ENCODE results near the gene CYBA. TPM values are rescaled to one million over a fixed set of nuclear protein-coding genes. Genes with fewer than 3 reads are reported as not detected.

Gene CYBA
- total RNA-seq, 1 experiment from 2014 or later: not detected

DNA sequence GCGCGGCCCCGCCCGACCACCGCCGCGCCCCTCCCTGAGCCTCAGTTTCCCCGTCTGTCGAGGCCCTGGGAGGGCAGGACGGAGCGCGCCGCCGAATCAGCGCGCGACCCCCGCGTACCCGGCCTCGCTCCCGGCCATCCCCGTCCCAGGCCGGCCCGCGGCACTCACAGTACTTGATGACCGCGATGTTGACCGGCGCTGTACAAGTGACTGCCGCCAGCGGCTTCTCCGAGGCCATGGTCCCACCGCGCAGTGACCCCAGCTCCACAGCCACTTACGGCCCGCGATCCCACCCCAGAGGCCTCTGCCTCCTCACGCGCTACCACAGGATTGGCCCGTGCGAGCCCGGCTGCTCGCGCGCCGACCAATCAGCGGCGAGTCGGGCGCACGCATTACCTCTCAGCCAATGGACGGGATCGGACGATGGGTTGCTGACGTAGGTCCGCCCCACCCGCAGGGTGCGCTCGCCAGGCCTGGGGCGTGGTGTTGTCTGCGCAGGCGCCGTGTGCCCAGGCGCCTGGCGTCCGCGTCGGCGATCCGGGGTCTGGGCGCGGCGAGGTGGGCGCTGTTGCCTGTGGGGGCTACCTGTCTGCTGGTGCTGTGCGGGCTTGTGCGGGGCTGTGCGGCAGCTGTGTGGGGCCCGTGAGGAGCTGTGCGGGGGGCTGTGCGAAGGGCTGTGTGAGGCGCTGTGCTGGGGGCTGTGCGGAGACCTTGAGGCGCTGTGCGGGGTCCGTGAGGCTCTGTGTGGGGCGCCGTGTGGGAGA, 12.2 kb upstream of the CYBA start, which contains the start of gene MVD:
Gene MVD, minus strand, starts transcription at position 249 of the 764 bp plus-strand sequence. Its CDS starts 11 bp downstream, at position 238.
- DNase-seq (ENCODE audit: low read depth): peak; percentile 97

DNA sequence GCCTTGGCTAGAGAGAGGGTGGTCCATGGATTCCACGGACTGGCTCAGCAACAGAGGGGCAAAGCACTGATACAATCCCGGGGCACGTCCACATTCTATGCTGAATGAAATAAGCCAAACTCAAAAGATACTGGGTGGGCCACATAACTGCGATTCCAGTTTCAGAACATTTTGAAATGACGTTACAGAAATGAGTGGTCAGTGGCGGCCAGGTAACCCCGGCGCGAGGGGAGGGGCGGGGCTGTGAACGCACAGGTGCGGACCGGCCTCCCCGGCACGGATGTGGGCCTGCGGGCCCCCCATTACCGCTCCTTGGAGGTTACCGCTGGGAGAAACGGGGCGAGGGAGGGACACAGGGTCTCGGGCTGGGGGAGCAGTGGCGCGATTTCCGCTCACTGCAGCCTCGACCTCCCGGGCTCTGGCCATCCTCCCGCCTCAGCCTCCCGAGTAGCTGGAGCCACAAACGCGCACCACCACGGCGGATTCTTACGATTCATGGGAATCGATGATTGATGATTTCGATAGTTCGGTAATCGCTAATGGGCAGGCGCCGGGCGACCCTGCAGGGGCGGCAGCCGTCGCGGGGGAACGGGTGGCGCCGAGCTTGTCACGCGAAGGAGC, 11.5 kb upstream of the CYBA start:
- no peak for DNase-seq (ENCODE audit: low read depth)

DNA sequence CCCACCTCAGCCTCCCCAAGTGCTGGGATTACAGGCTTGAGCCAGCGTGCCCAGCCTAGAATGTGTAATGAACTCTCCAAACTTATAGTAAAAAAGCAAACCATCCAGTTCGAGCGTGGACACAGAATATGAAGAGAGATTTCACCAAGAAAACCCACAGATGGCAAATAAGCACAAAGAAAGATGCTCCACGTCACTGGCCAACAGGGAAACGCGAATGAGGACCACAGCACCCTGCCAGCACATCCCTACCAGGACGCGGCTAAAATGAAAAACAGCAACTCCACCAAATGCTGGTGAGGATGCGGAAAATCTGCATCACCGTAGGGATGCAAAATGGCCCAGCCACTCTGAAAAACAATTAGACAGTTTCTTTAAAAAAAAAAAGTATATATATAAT, 10.6 kb upstream of the CYBA start:
- DNase-seq (ENCODE audit: low read depth): no peak

DNA sequence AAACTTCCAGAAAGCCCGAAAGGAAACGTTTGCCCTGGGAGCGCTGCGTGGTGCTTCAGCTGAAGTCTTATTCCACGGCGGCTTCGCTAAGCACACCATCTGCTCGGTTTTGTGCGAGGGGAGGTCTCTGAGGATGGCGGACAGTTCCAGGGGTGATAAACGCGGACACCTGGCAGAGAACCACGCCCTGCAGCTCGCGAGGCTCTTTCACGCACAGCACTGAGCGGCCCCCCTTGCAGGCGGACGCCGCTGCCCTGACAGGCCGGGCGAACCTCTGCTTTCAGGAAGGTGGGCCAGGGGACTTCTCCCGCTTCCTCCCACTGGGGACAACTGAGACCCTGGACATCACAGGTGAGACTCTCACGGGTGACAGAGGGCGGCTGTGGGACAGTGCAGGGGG, 8.3 kb upstream of the CYBA start:
- no peak for DNase-seq (ENCODE audit: low read depth)

DNA sequence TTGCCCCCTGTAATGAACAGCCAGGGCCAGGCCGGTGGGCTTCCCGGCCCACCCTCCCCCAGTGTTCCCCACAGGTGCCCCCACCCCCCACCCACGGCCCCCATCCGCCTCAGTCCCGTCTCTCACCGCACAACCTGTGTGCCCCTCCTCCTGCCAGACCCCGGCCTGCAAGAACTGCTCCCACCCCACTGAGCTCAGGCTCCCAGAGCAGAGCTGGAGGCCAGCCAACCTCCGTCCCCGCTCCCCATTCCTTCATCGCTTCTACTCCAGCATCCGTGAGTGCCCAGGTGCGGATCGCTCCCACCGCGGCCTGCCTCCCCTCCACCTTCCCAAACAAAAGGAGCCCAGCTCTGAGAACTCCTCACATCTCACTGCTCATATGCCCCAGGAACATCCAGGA, 7.9 kb upstream of the CYBA start:
- no peak for DNase-seq (ENCODE audit: low read depth)

DNA sequence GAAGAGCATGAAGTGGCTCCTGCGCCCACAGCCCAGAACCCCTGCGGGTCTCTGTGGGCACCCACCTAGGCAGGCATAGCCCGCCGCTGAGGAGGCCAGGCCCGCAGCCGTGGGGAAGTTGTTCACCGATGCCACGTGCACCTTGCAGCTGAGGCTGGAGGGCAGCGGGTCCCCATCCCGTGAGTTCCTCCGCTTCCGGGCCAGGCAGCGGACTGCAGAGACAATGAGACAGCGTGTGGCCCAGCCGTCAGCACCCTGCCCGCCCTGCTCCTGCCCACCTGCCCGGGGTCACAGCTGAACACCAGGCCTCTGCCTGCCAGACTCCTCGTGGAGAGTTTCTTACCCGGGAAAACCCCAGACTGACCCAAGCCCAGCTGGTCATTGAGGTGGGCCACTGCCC, 6.5 kb upstream of the CYBA start:
- no peak for DNase-seq (ENCODE audit: low read depth)

DNA sequence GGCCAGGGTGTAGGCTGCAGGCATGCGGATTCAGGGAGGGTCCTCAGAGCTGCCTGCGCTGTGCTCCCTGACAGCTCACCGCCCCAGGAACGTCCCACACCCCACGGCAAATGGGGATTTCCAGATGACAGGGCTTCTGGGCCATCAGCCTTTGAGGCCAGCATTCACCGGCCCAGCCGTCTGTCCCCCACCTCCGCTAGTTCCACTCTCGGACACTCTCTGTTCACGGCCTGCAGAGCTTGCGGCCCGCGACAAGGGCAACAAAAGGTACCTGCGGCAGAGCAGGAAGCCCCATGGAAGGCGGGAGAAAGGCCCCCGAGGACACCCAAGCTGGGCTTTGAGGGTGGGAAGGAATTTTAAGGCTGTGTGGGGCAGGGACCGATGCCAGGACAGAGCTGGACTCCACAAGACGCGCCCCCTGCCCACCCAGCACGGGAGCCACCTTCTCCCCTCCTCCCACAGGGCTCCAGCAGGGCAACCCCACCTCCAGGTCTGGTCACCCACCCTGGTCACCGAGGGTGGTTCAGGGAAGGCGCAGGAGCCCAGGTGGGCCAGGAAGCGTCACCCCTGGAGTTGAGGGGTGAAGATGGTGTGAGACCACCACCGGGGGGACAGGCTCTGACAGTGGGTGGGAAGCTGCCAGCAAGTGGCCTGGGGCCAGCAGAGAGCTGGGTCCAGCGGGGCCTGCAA, 5.6 kb upstream of the CYBA start:
- no peak for DNase-seq (ENCODE audit: low read depth)

DNA sequence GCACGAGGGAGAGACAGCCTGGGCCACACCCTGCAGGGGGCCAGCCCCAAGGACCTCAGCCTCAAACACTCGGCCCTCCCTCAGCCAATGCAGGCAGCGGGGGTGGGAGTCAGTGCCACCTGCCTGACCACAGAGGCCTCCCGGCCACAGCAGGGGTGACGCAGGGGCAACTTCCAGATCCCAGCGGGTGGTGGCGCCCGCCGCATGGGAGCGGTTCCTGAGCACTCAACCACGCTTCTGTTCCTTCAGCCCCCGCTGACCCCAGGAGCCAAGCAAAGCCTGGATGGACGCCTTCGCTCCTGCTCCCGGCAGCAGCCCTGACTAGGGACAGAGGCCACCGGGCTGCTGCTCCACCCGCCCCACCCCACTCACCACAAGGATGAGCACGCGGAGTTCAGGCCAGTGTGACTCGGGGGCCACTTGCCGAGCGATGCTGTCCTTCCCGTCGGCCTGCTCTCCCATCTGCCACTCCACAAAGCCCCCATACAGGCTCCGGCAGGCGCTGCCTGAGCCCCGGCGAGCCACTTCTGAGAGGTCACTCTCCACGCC, 5.0 kb upstream of the CYBA start:
- DNase-seq (ENCODE audit: low read depth): no peak

DNA sequence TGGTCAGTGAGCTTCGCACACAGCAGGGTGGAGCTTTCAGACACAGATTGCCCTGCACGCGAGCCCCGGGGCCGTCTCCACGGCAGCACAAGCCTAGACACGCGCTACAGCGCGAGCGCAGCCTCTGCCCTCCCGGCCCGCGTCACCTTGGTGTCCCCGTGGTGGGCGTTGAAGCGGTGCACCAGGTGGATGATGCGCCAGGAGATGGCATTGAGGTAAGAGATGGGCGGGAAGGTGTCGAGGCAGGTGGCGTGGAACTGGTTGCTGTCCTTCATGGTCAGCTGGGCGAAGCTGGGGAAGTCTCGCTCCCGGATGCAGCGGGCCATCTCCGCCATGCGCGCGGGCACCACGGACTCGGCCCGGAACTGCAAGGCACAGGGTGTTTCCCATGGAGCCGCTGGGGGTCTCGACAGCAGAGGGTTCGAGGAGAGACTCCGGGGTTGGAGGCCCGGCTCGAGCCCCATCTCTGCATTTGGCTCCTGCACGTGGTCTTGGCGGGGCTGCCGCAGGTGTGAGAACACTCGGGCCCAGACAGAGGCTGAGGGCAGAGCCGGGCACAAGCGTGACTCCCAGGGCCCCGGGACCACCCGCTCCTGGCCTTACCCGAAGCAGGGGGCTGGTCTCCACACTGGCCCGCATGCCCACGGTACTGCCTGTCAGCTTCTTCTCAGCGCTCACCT, 4.3 kb upstream of the CYBA start:
- DNase-seq (ENCODE audit: low read depth): no peak

DNA sequence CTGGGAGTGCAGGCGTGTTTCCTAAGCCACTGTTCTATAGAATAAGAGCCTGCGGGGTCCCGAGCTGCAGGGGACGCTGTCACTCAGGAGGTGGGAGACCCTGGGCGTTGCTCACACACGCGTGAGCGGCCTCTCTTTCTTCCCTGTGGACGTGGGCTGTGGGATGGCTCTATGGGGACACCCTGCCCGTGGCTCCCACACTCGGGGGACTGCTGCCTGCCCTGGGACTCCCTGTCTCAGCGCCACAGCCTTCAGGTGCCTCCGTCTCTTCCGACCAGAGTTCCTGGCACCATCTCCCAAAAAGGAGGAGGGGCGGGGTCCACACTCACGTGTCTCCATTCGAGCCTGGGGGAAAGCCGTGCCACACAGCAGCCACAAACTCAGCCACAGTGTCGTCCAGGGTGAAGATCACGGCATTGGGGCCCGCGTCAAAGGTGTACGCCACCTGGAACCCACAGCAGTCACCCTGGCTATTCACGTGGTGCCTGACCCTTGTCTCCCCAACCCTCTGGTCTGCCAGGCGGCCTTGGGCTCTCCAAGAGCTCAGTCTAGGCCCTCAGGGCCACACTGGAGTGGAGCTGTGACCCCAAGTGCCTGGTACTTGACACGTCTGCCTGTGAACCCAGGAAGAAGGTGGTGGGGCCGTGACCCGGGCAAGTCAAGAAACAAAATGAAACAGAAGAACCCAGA, 3.7 kb upstream of the CYBA start:
- no peak for DNase-seq (ENCODE audit: low read depth)

DNA sequence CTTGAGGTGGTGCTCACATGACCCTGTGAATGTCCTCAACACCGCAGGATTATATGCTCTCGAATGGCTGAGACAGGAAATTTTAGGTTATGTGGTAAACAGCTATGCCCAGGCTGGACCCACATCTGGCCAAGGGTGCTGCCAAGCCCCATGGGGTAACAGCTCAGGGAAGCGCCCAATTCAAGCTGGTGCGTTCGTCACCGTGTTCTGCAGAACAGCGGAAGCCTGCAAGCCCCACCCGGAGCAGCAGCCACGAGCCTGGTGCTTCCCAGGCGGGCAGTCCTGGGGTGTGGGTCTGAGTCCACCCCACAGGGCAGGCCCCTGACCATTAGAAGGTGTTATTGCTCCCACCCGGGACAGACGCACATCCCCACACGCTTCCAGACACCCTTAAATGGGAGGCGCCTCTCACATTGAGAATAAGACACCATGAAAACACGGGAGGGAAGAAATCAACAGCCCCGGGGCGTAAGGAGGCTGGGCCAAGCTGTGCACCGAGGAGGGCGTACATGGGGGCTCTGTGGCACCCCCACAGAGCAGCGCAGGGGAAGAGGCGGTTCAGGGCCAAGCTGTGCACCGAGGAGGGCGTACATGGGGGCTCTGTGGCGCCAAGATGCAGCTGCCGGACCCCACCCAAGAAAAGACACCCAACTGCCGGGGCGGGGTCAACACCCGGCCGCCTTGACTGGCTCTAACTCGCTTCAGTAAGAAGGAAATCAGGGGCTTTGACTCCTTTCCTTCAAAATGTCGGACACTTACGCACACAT, 2.9 kb upstream of the CYBA start:
- DNase-seq (ENCODE audit: low read depth): no peak

DNA sequence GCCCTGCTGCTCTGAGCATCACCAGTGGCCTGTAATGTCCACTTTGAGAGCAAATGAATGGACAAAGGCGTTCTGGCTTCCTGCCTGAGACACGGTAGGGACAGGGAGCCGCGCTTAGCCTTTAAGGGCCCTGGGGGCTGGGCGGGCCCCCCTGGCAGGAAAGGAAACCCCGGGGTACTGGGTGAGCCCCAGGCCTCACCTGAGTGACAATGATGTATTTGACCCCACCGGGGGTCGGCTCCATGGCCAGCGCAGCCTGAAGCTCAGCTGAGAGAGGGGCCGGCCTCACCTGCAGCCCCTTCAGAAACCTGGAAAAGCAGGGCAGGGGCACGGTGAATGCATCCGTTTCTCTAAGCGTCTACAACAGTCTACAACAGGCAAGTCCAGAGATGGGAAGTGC, 2.2 kb upstream of the CYBA start:
- DNase-seq (ENCODE audit: low read depth): no peak

DNA sequence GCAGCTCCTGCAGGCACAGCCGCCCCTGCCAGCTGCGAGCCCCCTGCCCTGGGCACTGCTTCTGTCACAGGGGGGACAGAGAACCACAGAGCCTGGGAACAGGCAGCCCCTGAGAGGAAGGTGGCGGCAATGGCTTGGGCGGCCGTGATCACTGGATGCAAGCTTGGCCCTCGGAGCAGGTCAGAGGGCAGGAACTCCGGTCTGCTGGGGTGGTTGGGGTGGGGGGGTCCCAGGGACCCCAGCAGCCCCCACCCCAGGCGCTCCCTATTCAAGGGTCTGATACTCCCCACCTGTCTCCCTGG, 1.9 kb upstream of the CYBA start:
- no peak for DNase-seq (ENCODE audit: low read depth)

DNA sequence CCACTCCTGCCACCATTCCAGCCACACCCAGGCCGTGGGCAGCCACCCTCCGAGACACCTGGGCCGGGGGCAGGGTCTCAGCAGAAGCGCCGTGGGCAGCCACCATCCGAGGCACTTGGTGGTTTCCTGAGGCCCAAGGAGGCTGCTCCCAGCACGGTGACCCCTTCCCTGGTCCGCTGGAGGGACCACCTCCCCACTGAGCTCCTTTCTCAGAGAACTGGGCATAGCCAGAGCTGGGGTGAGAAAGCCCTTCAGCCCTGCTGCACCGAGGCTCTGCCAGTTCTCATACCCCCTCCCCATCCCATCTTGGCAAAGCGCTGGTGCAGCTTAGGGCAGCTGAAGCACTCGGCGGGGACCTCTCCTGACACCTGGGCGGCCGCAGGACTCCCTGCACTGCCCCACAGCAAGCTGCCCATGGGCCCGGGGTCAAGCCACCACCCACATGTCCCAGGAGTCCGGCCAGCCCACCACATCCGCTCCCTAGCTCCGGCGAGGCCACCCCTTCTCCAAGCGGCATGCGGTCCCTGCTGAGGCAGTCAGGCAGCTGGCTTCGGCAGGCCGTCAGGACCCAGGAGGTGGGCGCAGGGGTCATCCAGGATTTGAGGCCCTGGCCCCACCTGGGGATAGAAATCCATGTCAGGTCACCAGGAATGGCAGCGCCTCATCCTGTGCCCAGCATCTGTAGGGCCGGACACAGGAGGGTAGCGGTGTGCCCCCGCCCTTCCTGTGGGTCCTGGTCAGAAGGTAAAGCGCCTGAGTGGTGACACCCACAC, 1.3 kb upstream of the CYBA start:
- DNase-seq (ENCODE audit: low read depth): no peak

DNA sequence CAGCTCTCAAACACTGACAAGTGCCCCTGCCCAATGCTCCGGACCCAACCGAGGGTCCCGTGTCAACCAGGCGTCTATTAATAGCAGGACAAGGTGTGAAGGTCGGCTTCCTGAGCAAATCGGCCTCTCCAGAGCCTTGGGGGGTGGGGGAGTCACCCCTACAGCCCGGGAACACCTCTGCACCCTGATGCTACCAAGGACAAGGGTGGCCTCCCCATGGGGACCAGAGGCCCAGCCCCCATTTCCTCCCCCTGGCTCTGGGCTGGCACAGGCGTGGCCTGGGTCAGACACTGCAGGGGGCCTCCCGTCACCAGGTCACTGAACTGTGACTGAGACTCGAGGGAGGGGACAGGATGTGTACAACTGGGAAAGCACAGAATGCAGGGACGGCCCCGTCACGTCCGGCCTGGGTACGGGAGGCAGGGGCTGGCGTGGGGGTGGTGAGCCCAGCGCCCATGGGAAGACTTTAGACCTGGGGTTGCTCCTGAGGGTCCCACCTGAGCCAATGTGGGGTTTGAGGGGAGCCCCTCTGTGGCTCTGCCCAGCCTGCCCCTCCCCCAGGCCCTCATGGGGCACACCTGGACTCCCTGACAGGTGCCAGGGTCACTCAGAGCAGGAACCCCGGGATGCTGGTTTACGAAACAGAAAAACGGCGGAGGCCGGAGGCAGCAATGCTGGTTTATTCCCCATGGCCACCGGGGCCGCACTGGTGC, 579 bp upstream of the CYBA start:
- DNase-seq (ENCODE audit: low read depth): no peak

DNA sequence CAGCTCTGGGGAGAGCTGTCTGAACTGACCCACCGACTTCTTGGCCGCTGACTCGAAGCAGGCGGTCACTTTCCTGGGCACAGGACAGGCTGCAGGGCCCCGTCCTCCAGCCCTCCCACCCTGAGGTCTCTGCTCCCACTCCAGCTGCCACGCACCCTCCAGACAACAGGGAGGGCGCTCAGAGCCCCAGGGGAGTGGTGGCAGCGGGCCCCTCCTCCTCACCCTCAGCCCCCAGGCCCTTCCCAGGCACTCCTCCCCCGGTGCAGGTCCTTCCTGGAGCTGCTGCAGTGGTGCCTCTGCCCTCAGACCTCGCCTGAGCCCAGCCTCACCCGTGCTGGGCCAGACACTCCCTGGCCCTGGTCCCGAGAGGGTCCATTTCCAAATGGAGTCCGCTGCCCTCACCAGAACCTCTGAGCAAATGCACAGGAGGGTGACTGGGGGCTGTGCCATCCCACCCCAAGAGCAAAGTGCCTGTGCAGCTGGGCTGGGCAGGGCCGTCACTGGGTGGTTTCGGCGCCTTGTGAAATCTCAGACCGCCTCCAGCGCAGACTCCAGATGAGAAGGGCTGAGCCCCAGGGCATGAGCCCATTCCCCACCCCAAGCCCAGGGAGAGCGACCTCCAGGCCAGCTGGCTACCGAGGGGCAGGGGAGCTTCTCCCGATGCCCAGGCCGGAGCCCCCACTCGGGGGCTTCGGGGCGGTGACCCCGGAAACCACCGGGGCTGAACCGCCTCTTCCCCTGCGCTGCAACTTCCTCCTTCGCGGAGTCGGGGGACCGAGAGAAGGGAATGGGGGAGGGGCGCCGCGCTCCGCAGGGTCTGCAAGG, 717 bp downstream of the CYBA start:
- no peak for DNase-seq (ENCODE audit: low read depth)

DNA sequence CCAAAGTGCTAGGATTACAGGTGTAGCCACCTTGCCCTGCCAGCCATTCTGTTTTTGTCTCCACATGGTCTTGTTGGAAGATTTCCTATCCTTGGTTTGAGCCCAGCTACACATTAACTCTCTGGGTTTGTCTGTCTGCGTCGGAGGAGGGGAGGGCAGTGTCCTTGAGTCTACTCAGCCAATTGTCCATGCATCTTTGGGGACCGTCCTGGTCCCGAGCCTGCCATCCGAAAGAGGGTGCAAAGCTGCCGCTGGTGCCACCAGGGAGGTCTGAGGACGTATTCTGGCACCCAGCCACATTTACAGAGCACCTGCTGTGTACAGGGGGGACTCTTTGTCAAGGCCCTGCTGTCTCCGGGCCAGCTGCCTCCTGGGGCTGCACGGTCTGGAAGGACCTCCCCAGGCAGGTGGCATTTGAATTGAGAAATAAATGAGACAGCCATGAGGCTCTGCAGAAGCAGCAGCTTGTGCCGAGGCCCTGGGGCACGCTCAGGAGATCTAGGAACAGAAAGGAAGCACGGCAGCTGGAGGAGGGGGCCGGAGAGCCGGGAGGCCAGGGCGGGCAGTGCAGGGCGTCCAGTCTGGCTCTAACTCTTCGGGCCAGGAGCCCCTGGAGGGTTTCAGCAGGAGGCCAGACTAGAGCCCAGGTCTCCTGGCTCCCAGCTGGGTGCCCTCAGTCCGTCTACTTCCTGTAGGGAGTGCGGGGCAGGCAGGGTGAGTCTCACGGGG, 1.5 kb downstream of the CYBA start:
- no peak for DNase-seq (ENCODE audit: low read depth)

All from M059J (cell line).